ENCODE measurements around the gene MEX3C.

MEX3C gene

GRCh38 chr18:51197661-51198424 is at the start of gene MEX3C:
Gene MEX3C, minus strand, starts transcription at chr18:51197681. Its CDS starts 361 bp downstream, at chr18:51197320.
- peak within 1 kb of the TSS; percentile 100 for H3K27ac ChIP-seq
- peak within 1 kb of the TSS; percentile 97 for H3K4me3 ChIP-seq
- H3K9ac ChIP-seq, result peak within 1 kb of the TSS; percentile 95
- no peak for TF ChIP-seq Cebpa-rat (IDR thresholded peaks at IDR 0.05)
- no peaks in the 10 kb centered on the region for H3K27me3 ChIP-seq
- H4K20me1 ChIP-seq, result peaks cover 29% of the 10 kb centered on the region
- H3K9me3 ChIP-seq, result no peaks in the 10 kb centered on the region
- peaks cover 28% of the 10 kb centered on the region for H3K4me1 ChIP-seq
- peak within 1 kb of the TSS; percentile 84 for H3K4me2 ChIP-seq
- peaks cover 5% of the 10 kb centered on the region; the same call in 1 of the 2 replicates for H3K36me3 ChIP-seq

- H3K27me3 ChIP-seq, result no peaks in the 10 kb centered on the region
- no peak overlapping the region for H3K4me2 ChIP-seq
- H3K4me3 ChIP-seq, result no peak overlapping the region
- no peak overlapping the region for H3K9ac ChIP-seq
- 0 out of 2 replicates have a peak, but pooled peaks cover under 1% of the 10 kb centered on the region for H3K9me3 ChIP-seq
- no peak overlapping the region for H3K27ac ChIP-seq
- H4K20me1 ChIP-seq, result no peaks in the 10 kb centered on the region
- peaks cover 2% of the 10 kb centered on the region; the same call in 1 of the 2 replicates for H3K4me1 ChIP-seq
- no peak for TF ChIP-seq Cebpa-rat (IDR thresholded peaks at IDR 0.05)
- no peaks in the 10 kb centered on the region for H3K36me3 ChIP-seq
These were observed 43.7 kb upstream of the MEX3C start for GRCh38 chr18:51241226-51241625.

GRCh38 chr18:51236225-51236624 is 38.7 kb upstream of the MEX3C start:
- Histone ChIP-seq H3K9me3 (no peaks in the 10 kb centered on the region), H3K36me3 (no peaks in the 10 kb centered on the region), H3K4me1 (peaks cover 22% of the 10 kb centered on the region), H3K27me3 (no peaks in the 10 kb centered on the region), H3K4me2 (no peak overlapping the region), H3K27ac (no peak overlapping the region), H3K4me3 (no peak overlapping the region), H3K9ac (no peak overlapping the region), H4K20me1 (no peaks in the 10 kb centered on the region)
- TF ChIP-seq Cebpa-rat (IDR thresholded peaks at IDR 0.05), result no peak

- H3K27me3 ChIP-seq, result no peaks in the 10 kb centered on the region
- H3K4me2 ChIP-seq, result peak overlapping the region; percentile 56
- H3K27ac ChIP-seq, result no peak overlapping the region
- H3K4me3 ChIP-seq, result no peak overlapping the region
- peaks cover under 1% of the 10 kb centered on the region for H3K9me3 ChIP-seq
- no peak for TF ChIP-seq Cebpa-rat (IDR thresholded peaks at IDR 0.05)
- H4K20me1 ChIP-seq, result no peaks in the 10 kb centered on the region
- H3K9ac ChIP-seq, result no peak overlapping the region
- no peaks in the 10 kb centered on the region for H3K36me3 ChIP-seq
- peaks cover 22% of the 10 kb centered on the region for H3K4me1 ChIP-seq
These were observed 37.7 kb upstream of the MEX3C start for GRCh38 chr18:51235009-51235789.

GRCh38 chr18:51234117-51235008 is 36.9 kb upstream of the MEX3C start:
- H3K27me3 ChIP-seq, result no peaks in the 10 kb centered on the region
- H3K4me3 ChIP-seq, result no peak overlapping the region
- H3K27ac ChIP-seq, result no peak overlapping the region
- no peaks in the 10 kb centered on the region for H3K36me3 ChIP-seq
- no peak overlapping the region for H3K9ac ChIP-seq
- H4K20me1 ChIP-seq, result no peaks in the 10 kb centered on the region
- peak overlapping the region; percentile 56 for H3K4me2 ChIP-seq
- H3K9me3 ChIP-seq, result peaks cover 9% of the 10 kb centered on the region
- peaks cover 22% of the 10 kb centered on the region for H3K4me1 ChIP-seq
- TF ChIP-seq Cebpa-rat (IDR thresholded peaks at IDR 0.05), result no peak

GRCh38 chr18:51229328-51229727 is 31.8 kb upstream of the MEX3C start:
- Histone ChIP-seq H4K20me1 (no peaks in the 10 kb centered on the region), H3K4me2 (no peak overlapping the region), H3K27me3 (no peaks in the 10 kb centered on the region), H3K4me1 (peaks cover under 1% of the 10 kb centered on the region; the same call in 1 of the 2 replicates), H3K27ac (no peak overlapping the region), H3K9me3 (peaks cover 17% of the 10 kb centered on the region), H3K9ac (no peak overlapping the region), H3K4me3 (no peak overlapping the region), H3K36me3 (no peaks in the 10 kb centered on the region)
- TF ChIP-seq Cebpa-rat (IDR thresholded peaks at IDR 0.05), result no peak

- Histone ChIP-seq H3K9me3 (peaks cover 17% of the 10 kb centered on the region), H3K27me3 (no peaks in the 10 kb centered on the region), H3K4me2 (no peak overlapping the region), H3K9ac (no peak overlapping the region), H3K36me3 (no peaks in the 10 kb centered on the region), H4K20me1 (no peaks in the 10 kb centered on the region), H3K4me3 (no peak overlapping the region), H3K4me1 (no peaks in the 10 kb centered on the region), H3K27ac (no peak overlapping the region)
- no peak for TF ChIP-seq Cebpa-rat (IDR thresholded peaks at IDR 0.05)
These were observed 30.2 kb upstream of the MEX3C start for GRCh38 chr18:51227660-51228059.

GRCh38 chr18:51226587-51227350 is 29.3 kb upstream of the MEX3C start:
- Histone ChIP-seq H3K4me1 (no peaks in the 10 kb centered on the region), H3K27me3 (no peaks in the 10 kb centered on the region), H3K27ac (no peak overlapping the region), H3K36me3 (no peaks in the 10 kb centered on the region), H3K4me2 (no peak overlapping the region), H3K9ac (no peak overlapping the region), H3K4me3 (no peak overlapping the region), H3K9me3 (peaks cover 17% of the 10 kb centered on the region), H4K20me1 (no peaks in the 10 kb centered on the region)
- TF ChIP-seq Cebpa-rat (IDR thresholded peaks at IDR 0.05), result no peak

- TF ChIP-seq Cebpa-rat (IDR thresholded peaks at IDR 0.05), result no peak
- Histone ChIP-seq H3K27me3 (no peaks in the 10 kb centered on the region), H3K9ac (no peak overlapping the region), H3K4me2 (no peak overlapping the region), H3K4me1 (no peaks in the 10 kb centered on the region), H4K20me1 (no peaks in the 10 kb centered on the region), H3K36me3 (no peaks in the 10 kb centered on the region), H3K9me3 (peaks cover 17% of the 10 kb centered on the region), H3K4me3 (no peak overlapping the region), H3K27ac (no peak overlapping the region)
These were observed 28.6 kb upstream of the MEX3C start for GRCh38 chr18:51226068-51226467.
